HG03103 (cell line): ENCODE results near the gene IL10RA.

ENCODE experiments used
- ATAC-seq: cut with Tn5 transposase; IDR thresholded peaks from one replicate; pipeline ENCODE4 v1.9.1; 2021; ENCODE audit warnings: low read depth; ENCODE audit not compliant: unreplicated experiment

The IL10RA gene

DNA sequence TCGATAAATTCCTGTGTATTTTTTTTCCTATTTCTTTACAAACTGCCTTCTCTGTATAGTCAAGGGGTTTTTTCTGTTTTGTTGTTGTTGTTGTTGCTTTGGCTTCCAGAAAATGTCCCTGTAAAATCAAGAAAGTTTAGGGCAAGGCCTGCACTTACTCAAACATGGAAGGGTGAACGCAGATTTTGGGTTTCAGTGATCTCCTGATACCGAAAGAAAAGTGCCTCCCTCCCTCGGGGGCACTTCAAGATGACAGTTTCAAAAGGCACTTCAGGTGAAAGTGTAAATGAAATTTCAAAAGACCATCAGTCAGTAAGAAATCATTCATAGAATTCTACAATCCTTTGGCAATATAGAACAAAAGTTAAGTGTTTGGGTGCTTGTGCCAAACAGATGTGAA is 47.2 kb downstream of the IL10RA start:
- ATAC-seq: no peak

DNA sequence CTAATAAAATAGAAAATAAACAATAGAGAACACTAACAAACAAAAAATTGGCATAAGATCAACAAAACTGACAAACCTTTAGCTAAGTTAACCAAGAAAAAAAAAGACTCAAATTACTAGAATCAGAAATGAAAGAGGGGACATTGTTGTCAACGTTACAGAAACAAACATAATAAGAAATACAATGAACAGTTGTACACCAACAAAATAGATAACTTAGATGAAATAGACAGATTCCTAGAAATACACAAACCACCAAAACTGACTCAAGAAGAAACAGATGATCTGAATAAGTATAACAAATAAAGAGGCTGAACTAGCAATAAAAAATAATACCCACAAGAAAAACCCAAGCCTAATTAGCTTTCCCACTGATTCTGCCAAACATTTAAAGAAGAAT is 55.9 kb downstream of the IL10RA start:
- ATAC-seq: no peak

DNA sequence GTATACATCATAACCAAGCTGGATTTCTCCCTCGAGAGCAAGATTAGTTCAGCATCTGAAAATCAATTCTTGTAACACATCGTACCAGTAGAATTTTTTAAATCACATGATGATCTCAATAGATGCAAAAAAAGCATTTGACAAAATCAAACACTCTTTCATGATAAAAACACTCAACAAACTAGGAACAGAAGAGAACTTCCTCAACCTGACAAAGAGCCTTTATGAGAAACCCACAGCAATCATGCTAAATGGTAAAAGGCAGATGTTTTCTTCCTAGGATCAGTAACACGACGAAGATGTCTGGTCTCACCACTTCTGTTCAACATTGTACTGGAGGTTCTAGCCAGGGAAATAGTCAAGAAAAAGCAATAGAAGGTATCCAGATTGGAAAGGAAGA is 56.6 kb downstream of the IL10RA start:
- no peak for ATAC-seq

DNA sequence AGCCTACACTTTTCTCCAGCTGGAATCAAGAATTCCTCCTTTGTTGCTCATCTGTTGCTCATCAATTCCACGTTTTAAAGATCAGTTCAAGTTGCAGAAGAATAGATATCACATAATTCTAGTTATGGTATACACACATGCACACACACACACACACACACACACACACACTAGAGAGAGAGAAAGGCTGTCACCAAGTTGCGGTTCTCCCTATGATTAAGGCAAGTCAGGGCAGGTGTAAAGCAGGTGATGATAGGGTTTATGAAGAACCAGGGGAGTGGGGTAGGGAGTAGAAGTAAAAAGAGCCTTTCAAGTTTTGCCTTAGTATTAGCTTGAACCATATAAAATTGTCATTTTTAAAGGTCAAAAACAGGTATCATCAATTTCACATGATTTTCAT is 59.0 kb downstream of the IL10RA start:
- ATAC-seq: no peak

DNA sequence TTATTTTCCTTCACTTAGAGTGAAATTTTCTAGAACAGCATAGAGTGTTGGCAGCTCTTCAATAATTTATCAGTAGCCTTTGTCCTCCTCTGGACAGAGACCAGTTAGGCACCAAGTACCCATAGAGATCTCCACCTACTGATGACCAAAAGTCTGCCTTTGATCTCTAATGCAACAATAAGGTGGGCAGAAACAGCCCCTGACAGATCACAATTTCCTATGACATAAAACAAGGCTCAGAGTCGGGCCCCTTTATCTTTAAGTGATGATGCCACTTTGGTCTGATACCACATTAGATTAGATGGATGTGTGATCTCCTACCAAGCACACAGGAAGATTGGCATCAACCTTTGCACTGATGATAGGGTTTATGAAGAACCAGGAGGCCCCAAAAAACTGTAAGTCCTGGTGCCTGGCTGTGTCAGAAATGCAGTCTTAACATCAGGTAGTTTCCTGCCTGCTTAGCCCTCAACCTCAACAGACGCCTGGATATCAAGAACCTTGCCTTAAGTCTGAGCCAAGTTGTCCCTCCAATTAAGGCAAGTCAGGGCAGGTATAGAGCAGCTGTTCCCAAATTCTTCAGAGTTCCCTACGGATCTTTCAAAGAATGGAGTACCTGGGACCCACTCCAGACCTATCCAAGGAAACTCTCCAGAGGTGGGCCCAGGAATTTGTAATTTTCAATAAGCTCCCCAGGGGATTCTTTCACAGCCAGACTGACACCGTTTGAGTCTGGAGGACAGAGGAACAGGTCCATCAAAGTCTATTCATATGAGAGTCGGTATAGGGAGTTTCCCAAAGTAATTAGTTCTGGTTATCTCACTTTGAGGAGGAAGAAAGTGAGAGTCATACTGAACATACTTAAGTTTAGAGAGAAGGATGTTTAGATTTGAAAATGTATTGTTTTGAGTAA is 60.1 kb downstream of the IL10RA start:
- no peak for ATAC-seq

DNA sequence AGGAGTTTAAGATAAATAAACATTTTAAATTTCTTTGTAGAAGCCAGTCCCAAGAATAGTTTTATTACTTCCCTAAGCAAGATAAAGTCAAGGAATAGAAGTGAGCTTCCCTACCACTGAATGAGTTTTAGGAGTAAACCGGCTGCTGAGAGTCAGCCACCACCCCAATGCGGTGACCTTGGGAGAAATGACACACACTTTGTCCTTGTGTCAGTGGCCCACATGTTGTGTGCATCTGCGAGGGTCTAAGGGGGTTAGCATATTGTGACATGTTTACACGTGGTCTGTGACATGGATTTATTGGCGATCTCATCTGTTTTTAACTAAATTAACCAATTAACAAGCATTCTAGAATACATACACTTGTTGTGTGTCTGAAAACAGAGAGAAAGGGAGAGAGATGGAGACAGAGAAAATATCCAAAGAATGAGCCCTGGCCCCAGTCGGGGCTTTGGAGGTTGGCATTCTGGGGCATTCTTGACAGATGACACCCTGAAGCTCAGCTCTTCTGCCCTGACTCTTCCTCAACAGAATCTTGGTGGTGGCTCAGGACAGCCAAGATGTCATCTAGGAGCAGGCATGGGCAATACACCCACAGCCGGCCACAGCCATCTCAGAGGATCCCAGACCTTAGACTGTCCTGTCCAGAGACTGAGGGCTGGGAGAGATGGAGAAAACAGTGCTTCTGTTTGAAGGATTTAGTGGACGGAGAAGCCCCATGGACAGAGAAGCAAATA is 60.9 kb downstream of the IL10RA start:
- no peak for ATAC-seq

DNA sequence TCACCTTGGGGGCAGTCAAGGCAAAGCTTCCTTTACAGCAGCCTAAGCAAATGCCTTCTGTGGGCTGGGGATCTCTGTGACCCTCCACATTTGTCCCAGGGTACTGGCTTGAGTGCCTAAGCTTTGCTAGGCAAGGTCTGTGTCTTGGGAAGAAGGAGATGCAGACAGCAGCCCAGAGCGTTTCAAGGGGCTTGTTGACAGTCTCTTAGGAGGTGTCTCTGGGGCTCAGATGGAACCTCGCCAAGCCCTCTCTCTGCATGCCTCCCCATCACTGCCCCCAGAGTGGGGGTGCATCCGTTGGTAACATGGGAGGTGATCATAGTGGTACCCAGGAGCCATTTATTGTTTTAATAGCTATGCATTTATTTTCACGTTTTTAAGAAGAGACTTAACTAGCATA is 61.6 kb downstream of the IL10RA start:
- ATAC-seq: no peak

DNA sequence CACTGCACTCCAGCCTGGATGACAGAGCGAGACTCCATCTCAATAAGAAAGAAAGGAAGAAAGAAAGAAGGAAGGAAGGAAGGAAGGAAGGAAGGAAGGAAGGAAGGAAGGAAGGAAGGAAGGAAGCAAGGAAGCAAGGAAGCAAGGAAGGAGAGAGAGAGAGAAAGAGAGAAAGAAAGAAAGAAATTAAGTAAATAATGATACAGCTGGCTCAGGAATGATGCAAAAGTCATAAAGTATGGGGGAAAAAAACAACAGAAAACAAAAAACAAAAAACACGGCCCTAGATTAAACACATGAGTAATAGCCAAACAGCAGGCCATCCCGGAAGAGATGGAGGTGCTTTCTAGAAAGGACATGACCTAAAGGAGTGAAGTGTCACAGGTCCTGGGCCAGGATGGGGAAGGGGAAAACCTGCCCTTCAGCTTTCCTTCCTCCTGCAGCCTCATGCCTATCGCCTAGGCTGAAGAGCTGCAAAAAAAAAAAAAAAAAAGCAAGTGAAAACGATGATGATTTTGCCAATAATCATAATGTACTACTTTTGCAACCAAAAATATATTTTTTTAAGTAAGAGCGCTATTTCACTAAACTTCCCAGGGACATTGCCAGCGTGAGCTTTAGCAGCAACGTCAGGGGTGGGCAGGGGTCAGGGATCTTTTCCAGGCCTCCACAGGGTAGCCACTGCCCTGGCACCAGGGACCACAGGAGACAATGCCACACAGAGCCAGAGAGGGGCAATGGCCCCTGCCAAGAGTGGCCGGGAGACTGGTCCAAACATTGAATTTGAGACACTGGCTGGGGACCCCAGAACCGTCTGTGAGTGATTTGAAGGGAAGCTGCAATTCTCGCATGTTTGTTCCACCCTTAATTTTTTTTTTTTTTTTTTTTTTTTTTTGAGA is 62.5 kb downstream of the IL10RA start:
- ATAC-seq: no peak

DNA sequence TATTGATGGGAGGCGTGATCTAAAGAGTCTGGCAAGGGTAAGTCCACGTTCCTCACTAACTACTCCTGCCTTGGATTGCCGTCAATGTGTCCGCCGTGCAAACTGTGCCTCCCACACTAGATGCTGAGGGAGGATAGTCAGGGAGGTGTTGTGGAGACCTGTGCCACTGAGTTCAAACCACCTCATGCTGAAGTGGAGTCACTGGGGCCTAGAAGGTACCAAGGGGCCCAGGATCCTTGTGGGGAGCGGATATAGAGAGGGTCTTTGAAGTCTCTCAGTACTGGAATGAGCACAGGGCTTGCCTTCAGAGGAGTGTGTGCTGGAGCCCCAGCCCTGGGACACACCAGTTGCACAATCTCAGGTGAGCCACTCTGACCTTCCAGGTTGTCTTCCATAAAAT is 63.6 kb downstream of the IL10RA start:
- no peak for ATAC-seq

DNA sequence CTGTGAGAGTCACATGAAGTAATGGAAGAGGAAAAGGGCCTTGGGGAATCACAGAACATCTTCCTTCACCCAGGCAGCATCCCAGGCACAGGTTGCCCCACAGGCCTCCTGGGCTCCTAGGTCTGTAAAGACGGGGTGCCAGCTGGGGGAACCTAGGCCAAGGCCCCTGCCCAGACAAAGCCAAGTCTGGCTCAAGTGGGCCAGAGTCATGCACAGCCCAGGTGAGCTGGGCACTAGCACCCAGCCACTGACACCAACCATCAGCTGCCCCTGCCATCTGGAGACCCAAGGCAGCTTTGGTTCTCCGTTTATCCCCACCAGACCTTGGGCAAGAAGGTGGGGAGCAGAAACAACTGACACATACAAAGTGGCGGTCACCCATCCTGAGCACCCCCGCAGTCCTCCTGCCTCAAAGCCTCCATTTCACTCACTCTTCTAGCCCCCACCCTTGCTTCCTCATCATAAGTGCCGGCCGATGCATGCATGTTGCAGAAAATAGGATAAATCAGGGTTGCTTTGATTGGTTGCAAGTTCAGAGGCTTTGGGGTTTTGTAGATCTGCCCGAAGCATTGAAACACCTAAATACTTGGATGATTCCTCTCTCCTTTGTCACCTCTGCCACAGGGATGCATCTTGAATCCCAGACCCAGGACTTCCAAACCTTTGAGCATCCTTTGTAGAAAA is 64.2 kb downstream of the IL10RA start:
- ATAC-seq: no peak
